ENCODE measurements around the gene TMEM120B.

The TMEM120B gene

DNA sequence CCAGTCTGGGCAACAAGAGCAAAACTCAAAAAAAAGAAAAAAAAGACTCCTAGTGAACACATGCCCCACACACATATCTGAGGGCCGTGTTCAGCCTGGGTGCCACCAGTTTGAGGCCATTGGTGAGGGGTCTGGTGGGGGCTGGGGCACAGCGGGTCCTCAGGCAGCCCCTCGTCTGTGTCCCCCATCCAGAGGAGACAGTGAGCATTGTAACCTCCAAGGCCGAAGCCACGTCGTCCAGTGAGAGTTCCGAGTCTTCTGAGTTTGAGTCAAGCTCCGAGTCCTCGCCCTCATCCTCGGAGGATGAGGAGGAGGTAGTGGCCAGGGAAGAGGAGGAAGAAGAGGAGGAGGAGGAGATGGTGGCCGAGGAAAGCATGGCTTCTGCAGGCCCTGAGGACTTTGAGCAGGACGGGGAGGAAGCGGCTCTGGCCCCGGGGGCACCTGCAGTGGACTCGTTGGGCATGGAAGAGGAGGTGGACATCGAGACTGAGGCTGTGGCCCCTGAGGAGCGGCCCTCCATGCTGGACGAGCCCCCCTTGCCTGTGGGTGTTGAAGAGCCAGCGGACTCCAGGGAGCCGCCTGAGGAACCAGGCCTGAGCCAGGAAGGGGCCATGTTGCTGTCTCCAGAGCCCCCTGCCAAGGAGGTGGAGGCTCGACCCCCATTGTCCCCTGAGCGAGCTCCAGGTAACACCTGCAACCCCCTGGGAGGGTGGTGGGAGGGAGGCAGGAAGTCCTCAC, 106.8 kb downstream of the TMEM120B start:
- DNase-seq (ENCODE audit: low read depth), result no peak

DNA sequence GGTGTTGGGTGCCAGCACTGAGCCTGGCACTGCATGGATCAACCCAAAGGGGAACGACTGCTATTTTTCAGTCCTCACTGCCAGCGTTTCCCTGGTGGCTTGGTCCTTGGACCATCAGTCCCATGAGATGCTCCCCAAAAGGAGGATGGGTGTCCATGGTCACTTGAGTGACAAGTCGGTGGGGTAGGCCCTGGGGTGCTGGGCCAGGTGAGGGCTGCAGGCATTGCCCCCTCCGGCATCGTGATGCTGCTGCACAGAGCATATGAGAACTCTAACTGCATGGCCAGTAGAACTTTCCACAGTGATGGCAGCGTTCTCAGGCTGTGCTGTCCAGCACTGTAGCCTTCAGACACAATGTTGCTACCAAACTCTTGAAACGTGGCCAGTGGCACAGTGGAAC, 107.5 kb downstream of the TMEM120B start:
- no peak for DNase-seq (ENCODE audit: low read depth)

DNA sequence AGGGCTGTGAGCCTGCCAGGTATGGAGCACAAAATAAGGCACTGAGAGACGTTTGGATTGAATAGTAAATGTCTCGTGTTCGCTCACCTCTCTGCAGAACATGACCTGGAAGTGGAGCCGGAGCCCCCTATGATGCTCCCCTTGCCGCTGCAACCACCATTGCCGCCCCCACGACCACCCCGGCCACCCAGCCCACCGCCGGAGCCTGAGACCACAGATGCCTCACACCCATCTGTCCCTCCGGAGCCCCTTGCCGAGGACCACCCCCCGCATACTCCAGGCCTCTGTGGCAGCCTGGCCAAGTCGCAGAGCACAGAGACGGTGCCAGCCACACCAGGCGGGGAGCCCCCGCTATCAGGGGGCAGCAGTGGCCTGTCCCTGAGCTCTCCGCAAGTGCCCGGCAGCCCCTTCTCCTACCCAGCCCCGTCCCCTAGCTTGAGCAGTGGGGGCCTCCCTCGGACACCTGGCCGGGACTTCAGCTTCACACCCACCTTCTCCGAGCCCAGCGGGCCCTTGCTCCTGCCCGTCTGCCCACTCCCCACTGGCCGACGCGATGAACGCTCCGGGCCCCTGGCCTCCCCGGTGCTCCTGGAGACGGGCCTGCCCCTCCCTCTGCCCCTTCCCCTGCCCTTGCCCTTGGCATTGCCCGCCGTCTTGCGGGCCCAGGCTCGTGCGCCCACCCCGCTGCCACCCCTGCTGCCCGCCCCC, 110.0 kb downstream of the TMEM120B start:
- DNase-seq (ENCODE audit: low read depth), result no peak

DNA sequence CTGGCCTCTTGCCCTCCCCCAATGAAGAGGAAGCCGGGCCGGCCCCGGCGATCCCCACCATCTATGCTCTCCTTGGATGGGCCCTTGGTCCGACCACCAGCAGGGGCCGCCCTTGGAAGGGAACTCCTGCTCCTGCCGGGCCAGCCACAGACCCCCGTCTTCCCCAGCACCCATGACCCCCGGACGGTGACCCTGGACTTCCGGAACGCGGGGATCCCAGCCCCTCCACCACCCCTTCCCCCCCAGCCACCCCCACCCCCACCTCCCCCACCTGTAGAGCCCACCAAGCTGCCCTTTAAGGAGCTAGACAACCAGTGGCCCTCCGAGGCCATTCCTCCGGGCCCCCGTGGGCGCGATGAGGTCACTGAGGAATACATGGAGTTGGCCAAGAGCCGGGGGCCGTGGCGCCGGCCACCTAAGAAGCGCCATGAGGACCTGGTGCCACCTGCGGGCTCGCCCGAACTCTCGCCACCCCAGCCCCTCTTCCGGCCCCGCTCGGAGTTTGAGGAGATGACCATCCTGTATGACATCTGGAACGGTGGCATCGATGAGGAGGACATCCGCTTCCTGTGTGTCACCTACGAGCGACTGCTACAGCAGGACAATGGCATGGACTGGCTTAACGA, 110.7 kb downstream of the TMEM120B start:
- no peak for DNase-seq (ENCODE audit: low read depth)

DNA sequence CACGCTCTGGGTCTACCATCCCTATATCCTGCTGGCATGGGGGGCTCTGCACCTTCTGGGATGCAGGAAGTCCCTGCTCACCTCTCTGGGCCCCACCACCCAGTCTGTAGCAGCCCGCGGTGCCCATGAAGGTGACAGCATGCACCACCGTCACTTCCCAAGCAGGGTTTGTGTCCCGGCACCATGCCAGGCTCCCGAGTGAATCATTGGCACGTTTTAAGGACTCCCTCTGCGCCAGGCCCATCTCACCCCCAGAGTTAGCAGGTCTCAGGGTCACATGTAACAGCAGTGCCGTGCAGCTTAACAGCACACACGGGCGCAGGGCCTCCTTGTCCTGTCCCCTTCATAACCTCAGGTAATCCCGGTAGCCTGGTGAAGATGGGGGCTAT, 111.2 kb downstream of the TMEM120B start:
- DNase-seq (ENCODE audit: low read depth), result no peak

DNA sequence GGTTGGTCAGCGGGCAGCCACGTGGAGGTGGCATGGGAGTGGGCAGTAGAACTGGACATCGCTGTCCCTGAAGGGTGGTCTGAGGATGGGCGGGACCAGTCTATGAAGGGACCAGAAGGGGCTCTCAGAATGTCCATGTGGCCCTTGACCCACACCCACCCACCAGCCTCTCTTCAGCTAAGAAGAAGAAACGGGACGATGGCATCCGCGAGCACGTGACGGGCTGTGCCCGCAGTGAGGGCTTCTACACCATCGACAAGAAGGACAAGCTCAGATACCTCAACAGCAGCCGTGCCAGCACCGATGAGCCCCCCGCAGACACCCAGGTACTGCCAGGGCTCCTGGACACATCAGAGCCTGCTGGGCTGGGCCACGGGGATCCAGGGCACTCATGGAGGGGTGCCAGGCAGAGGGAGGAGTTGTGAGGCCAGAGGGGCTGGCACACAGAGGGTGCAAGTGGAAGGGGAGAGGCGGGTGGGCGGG, 112.5 kb downstream of the TMEM120B start:
- DNase-seq (ENCODE audit: low read depth), result no peak

DNA sequence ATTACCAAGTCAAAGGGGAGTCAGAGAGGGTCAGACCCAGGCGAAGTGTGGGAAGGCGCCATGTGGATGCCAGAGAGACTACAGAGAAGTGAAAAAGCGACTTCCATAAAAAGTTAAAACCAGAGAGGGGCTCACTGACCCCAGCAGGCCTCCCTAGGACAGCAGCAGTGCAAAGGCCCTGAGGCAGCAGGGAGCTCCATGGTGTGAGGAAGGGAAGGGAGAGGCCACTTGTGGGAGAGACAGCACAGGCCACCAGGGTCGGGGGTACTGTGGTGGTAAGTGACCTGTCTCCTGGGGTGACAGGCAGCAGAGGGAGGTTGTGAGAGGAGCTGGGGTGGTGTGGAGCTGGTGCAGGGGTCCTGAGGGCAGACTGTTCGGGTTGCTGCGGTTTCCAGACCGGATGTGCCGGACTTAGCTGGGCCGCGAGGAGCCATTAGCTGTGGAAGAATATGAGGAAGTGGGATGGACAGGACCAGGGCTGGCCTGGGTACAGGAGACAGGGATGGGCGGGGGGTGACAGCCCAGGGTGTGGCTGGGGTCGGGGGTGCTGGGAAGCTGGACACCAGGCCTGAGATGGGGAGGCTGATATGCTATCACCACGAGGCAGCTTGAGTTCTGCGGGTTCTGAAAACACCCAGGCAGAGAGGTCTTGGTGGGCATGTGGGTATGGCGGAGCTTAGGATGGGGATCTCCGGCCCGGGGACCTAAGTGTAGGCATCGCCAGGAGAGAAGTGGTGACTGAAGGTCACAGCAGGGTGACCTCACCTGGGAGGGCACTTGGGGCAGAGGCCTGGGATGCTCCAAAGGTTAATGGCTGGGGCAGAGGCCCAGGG, 114.0 kb downstream of the TMEM120B start:
- no peak for DNase-seq (ENCODE audit: low read depth)

DNA sequence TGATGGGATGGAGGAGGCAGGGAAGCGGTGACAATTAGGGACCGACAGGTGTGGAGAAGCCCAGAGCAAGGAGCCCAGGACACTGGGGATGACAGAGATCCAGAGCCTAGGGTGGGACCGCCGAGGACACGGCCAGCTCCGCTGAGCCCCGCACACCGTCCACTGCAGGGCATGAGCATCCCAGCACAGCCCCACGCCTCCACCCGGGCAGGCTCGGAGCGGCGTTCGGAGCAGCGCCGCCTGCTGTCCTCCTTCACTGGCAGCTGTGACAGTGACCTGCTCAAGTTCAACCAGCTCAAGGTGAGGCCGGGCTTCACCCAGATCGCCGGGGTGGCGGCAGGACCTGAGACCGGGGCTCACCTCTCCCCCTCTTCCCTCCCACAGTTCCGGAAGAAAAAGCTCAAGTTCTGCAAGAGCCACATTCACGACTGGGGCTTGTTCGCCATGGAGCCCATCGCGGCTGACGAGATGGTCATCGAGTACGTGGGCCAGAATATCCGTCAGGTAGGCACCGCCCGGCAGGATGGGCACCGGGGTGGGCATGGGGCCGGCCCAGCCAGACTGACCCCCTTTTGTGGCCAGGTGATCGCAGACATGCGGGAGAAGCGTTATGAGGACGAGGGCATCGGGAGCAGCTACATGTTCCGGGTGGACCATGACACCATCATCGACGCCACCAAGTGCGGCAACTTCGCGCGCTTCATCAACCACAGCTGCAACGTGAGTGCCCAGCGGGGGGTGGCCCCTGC, 115.0 kb downstream of the TMEM120B start:
- no peak for DNase-seq (ENCODE audit: low read depth)

DNA sequence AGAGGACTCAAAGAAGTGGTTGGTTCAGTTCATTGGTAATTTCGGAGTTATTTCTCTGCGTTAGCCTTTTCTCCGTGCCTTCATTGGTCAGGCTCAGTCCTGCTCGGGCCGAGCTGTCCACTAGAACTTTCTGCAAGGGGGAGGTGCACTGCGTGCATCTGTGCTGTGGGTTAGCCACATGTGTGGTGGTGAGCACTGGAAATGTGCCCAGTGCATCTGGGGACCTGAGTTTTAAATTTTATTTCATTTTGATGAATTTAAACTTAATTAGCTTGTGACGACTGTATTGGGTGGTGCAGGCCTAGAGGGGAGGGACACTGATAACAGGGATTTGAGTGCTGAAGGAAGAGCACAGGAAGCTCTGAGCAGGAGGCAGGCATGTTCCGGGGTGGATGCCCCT, 115.8 kb downstream of the TMEM120B start:
- no peak for DNase-seq (ENCODE audit: low read depth)

DNA sequence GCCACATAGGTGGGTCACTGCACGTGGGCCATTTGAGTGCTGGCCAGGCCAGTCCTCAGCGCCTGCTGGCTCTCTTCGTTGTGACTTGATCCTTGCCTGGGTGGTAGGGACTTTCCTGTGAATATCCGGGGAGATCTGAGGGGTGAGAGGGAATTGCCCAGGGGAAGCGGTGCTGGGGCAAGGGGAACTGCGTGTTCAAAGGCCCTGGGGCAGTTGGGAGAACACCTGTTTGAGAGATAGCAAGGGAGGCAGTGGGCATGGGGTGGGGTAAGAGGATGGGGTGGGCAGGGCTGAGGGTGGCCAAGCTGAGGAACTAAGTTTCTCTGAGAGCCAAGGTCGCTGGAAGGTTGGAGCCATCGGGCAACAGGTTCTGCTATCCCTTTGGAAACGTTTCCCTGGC, 116.3 kb downstream of the TMEM120B start:
- DNase-seq (ENCODE audit: low read depth), result no peak

DNA sequence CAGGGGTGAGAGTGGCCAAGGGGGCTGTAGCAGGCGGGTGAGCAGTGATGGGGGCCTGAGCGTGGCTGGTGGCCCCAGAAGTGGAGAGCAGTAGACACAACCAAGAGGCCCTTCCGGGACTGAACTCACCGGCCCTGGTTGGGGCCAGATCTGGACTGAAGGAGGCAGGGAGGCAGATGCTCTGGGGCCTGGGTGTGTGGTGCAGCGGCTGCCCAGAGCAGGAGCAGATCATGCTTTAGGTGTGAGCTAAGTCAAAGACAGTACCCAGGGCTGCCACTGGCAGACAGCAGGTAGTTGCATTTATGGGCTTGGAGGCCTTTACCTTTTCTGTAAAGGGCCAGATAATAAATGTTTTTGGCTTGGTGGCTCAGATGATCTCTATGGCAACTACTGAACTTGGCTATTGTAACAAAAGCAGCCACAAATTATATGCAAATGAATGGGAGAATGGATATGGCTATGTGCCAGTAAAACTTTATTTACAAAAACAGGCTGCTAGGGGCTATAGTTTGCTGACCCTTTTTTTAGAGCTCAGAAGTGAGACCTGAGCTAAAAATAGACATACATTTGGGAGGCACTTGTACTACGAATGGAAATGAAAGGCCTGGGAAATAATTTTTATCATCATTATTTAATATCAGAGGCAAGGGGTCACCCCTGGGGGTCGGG, 116.8 kb downstream of the TMEM120B start:
- no peak for DNase-seq (ENCODE audit: low read depth)

DNA sequence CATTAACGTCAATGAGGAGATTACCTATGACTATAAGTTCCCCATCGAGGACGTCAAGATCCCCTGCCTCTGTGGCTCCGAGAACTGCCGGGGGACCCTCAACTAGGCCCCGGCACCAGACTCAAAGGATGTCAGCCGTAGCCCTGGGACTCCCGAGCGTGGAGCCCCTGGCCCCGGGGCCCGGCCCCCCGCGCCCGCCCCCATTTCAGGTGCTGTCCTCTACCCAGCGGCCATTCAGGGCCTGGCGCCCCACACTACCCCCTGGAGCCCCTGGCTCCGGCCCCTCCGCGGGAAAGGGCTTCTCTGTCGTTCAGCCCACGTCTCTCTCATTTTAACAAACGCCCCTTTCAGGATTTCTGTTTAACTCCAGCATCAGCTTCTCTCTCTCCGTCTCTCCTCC, 117.6 kb downstream of the TMEM120B start:
- DNase-seq (ENCODE audit: low read depth), result no peak

DNA sequence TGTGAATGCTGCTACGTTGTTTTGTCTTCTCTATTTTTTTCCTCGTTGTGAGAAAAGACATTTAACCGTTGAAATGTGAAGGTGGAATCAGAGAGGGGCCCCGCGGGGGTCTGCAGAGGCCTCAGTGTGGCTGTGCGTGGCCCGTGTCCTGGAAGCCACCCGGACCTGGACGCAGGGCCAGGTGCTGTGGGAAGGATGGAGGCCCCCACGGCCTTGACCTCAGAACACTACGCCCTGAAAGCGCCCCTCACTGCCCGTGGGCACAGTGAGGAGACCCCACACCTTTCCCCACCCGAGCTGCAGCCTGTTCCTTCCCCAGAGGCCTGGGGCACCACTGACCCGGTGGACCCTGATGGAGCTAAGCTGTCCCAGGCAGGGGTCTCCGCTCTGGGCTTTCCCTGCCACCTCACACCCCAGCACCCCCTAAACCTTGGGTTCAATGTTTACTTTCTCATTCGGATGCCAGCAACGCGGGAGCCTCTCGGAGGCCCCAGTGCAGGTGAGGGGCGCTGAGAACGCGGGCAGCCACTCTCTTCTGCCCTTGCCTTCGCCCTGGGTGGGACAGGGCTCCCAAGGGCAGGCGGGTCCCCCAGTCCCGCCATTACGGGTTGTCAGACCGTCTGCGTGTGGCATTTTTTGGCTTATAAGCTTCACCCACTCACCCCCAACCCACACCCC, 118.2 kb downstream of the TMEM120B start:
- DNase-seq (ENCODE audit: low read depth), result no peak
